ENCODE data around the gene OR2B2.

The OR2B2 gene

GRCh38 chr6:27889275-27889627, 22.9 kb downstream of the OR2B2 start:
- 0 out of 2 replicates have a peak, but pooled peaks have one; percentile 7 for TF ChIP-seq PRDM1 (tag by site-specific recombination; IDR thresholded peaks at IDR 0.05)
- TF ChIP-seq MYNN (tag by site-specific recombination; IDR thresholded peaks at IDR 0.05; ENCODE audit: borderline replicate concordance): no peak
- TF ChIP-seq EGR2 (tag by site-specific recombination; IDR thresholded peaks at IDR 0.05; ENCODE audit: low read depth): 0 out of 2 replicates have a peak, but pooled peaks have one; percentile 24
- Histone ChIP-seq H3K4me1 (ENCODE audit: control insufficient read depth, insufficient read depth, low read length) (no peaks in the 10 kb centered on the region), H3K27ac (ENCODE audit: extremely low read depth, low read depth, low read length) (no peak overlapping the region), H3K36me3 (ENCODE audit: control insufficient read depth in 2 of 2, insufficient read depth in 1 of 2, low read length in 2 of 2) (no peaks in the 10 kb centered on the region), H3K4me3 (ENCODE audit: low read depth, low read length) (no peak overlapping the region), H3K9me3 (ENCODE audit: control insufficient read depth, insufficient read depth, low read depth, low read length) (no peaks in the 10 kb centered on the region)
- ChIA-PET CTCF (interaction anchor here (1.3 kb wide), 1 partner anchor 17 kb away, joined by 7 read pairs; a partner anchor contains a TSS), POLR2A (interaction anchor here (0.8 to 2.8 kb wide), 4 partner anchors 17 to 79 kb away, joined by 3 to 18 read pairs (median 11); a partner anchor contains a TSS)

GRCh38 chr6:27888566-27888965, 23.6 kb downstream of the OR2B2 start:
- no peaks in the 10 kb centered on the region for H3K4me1 ChIP-seq (ENCODE audit: control insufficient read depth, insufficient read depth, low read length)
- TF ChIP-seq EGR2 (tag by site-specific recombination; IDR thresholded peaks at IDR 0.05; ENCODE audit: low read depth) (no peak), KLF9 (tag by site-specific recombination; IDR thresholded peaks at IDR 0.05; ENCODE audit: low read depth) (no peak), KLF1 (tag by site-specific recombination; IDR thresholded peaks at IDR 0.05) (no peak), ZBTB49 (tag by site-specific recombination; IDR thresholded peaks at IDR 0.05; ENCODE audit: low read depth) (no peak), ZNF416 (tag by site-specific recombination; IDR thresholded peaks at IDR 0.05) (no peak), SP2 (tag by site-specific recombination; IDR thresholded peaks at IDR 0.05) (no peak)
- POLR2A ChIA-PET: interaction anchor here (0.8 to 2.8 kb wide), 4 partner anchors 16 to 79 kb away, joined by 3 to 13 read pairs (median 6); a partner anchor contains a TSS
- no peaks in the 10 kb centered on the region for H3K9me3 ChIP-seq (ENCODE audit: control insufficient read depth, insufficient read depth, low read depth, low read length)
- H3K27ac ChIP-seq (ENCODE audit: extremely low read depth, low read depth, low read length): no peak overlapping the region
- CTCF ChIA-PET: interaction anchor here (1.3 kb wide), 1 partner anchor 17 kb away, joined by 7 read pairs; a partner anchor contains a TSS
- no peaks in the 10 kb centered on the region for H3K36me3 ChIP-seq (ENCODE audit: control insufficient read depth in 2 of 2, insufficient read depth in 1 of 2, low read length in 2 of 2)
- H3K4me3 ChIP-seq (ENCODE audit: low read depth, low read length): no peak overlapping the region

GRCh38 chr6:27886073-27886472, 26.1 kb downstream of the OR2B2 start:
- CTCF ChIA-PET: interaction anchor here (0.7 to 1.0 kb wide), 2 partner anchors 8 to 64 kb away, joined by 4 read pairs; no protein-coding TSS in a partner anchor
- no peaks in the 10 kb centered on the region for H3K9me3 ChIP-seq (ENCODE audit: control insufficient read depth, insufficient read depth, low read depth, low read length)
- H3K4me3 ChIP-seq (ENCODE audit: low read depth, low read length): no peak overlapping the region
- H3K36me3 ChIP-seq (ENCODE audit: control insufficient read depth in 2 of 2, insufficient read depth in 1 of 2, low read length in 2 of 2): no peaks in the 10 kb centered on the region
- TF ChIP-seq ZNF121 (tag by site-specific recombination; IDR thresholded peaks at IDR 0.05) (no peak), ZBTB44 (tag by site-specific recombination; IDR thresholded peaks at IDR 0.05) (no peak), ZNF302 (tag by site-specific recombination; IDR thresholded peaks at IDR 0.05; ENCODE audit: low read depth) (no peak), PRDM1 (tag by site-specific recombination; IDR thresholded peaks at IDR 0.05) (no peak), ZNF169 (tag by site-specific recombination; IDR thresholded peaks at IDR 0.05) (no peak), ZNF433 (tag by site-specific recombination; IDR thresholded peaks at IDR 0.05; ENCODE audit: low read depth) (no peak), ZSCAN16 (tag by site-specific recombination; IDR thresholded peaks at IDR 0.05) (no peak), YY1 (tag by site-specific recombination; IDR thresholded peaks at IDR 0.05) (no peak), ZNF544 (tag by site-specific recombination; IDR thresholded peaks at IDR 0.05) (no peak), TRIM28 (IDR thresholded peaks at IDR 0.05; ENCODE audit: borderline replicate concordance, low read length) (no peak), ZNF174 (tag by site-specific recombination; IDR thresholded peaks at IDR 0.05) (no peak), AEBP2 (tag by site-specific recombination; IDR thresholded peaks at IDR 0.05; ENCODE audit: borderline replicate concordance) (no peak)
- H3K4me1 ChIP-seq (ENCODE audit: control insufficient read depth, insufficient read depth, low read length): no peaks in the 10 kb centered on the region
- no peak overlapping the region for H3K27ac ChIP-seq (ENCODE audit: extremely low read depth, low read depth, low read length)
- POLR2A ChIA-PET: interaction anchor here (0.7 kb wide), 1 partner anchor 666 kb away, joined by 3 read pairs; no protein-coding TSS in a partner anchor

All from HEK293 (cell line).